ENCODE data around the gene SHROOM3.

GRCh38 chr4:76569706-76570105 is 134.7 kb downstream of the SHROOM3 start:
- TF ChIP-seq, protein P1, sequence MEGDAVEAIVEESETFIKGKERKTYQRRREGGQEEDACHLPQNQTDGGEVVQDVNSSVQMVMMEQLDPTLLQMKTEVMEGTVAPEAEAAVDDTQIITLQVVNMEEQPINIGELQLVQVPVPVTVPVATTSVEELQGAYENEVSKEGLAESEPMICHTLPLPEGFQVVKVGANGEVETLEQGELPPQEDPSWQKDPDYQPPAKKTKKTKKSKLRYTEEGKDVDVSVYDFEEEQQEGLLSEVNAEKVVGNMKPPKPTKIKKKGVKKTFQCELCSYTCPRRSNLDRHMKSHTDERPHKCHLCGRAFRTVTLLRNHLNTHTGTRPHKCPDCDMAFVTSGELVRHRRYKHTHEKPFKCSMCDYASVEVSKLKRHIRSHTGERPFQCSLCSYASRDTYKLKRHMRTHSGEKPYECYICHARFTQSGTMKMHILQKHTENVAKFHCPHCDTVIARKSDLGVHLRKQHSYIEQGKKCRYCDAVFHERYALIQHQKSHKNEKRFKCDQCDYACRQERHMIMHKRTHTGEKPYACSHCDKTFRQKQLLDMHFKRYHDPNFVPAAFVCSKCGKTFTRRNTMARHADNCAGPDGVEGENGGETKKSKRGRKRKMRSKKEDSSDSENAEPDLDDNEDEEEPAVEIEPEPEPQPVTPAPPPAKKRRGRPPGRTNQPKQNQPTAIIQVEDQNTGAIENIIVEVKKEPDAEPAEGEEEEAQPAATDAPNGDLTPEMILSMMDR (IDR thresholded peaks at IDR 0.05): no peak
- TF ChIP-seq POLR2A (IDR thresholded peaks at IDR 0.05): no peak

Data from Peyer's patch (tissue), 4 donors.